ENCODE results near the gene PPEF1. TPM values are rescaled to one million over a fixed set of nuclear protein-coding genes. Genes with fewer than 3 reads are reported as not detected.
A peak's percentile ranks its signal among the peaks of the same experiment; 100 is the strongest.

PPEF1 gene
- total and polyA plus RNA-seq, 9 donors = 0.28 to 1.3 (median 0.68) TPM

- H3K4me1 ChIP-seq (ENCODE audit: control insufficient read depth, insufficient read depth, low read length) = no peaks in the 10 kb centered on the region
- peaks cover 17% of the 10 kb centered on the region for H3K27me3 ChIP-seq (ENCODE audit: control insufficient read depth, insufficient read depth, low read length)
- no peaks in the 10 kb centered on the region for H3K36me3 ChIP-seq (ENCODE audit: control insufficient read depth, insufficient read depth, low read length)
- no peak overlapping the region for H3K27ac ChIP-seq (ENCODE audit: low read length)
- 78% methylated on average over 1 of the region's 5 CpGs for WGBS (ENCODE audit: insufficient coverage)
- H3K9me3 ChIP-seq (replicated peaks; ENCODE audit: control insufficient read depth, low read depth, low read length) = no peaks in the 10 kb centered on the region
- no peak overlapping the region for H3K4me3 ChIP-seq (ENCODE audit: low read length)
- DNase-seq = no peak
Observed at GRCh38 chrX:18701621-18702361, 5.7 kb upstream of the PPEF1 start.

DNA sequence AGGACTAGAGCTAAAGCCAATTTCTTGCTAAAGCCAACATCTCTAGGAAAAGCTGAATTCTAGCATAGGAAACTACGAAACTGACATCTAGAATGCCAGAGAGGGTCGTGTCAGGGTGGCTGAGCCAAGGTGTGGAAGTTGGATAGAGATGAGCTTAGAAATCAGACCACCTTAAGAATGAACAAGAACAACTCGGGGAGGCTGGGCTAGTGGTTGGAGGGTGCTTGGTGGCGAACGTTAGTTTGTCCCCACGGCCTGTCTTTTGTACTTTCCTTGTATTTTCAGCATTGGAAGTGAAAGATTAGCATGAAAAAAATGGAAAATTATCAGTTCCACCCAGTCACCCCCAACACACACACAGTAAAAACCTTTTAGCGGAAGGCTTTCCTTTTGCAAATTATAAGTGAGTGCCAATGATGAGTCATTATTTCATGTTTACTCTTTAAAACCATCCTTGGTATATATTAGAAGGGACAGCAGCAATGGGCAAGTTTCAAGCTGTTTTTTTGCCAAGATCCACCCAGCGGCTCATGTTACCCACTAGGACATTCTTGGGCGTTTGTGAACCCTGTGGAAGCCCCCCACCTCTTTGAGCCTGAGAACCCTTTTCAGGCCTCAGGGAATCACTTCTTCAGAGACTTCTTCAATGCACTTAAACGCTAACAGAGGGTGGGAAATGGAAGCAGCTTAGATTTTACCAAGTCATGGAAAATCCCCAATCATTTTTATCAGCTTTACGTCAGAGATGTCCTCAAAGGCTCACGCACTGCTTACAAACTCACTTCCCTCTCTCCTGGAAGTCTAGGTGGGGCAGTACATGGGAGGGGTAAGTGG is 4.9 kb upstream of the PPEF1 start:
- peaks cover 15% of the 10 kb centered on the region for H3K27me3 ChIP-seq (ENCODE audit: control insufficient read depth, insufficient read depth, low read length)
- no peak overlapping the region for H3K4me3 ChIP-seq (ENCODE audit: low read length)
- no peaks in the 10 kb centered on the region for H3K4me1 ChIP-seq (ENCODE audit: control insufficient read depth, insufficient read depth, low read length)
- no peaks in the 10 kb centered on the region for H3K36me3 ChIP-seq (ENCODE audit: control insufficient read depth, insufficient read depth, low read length)
- no peak overlapping the region for H3K27ac ChIP-seq (ENCODE audit: low read length)
- WGBS (ENCODE audit: insufficient coverage) = 33% methylated on average over 1 of the region's 12 CpGs
- DNase-seq = peak; percentile 15
- no peaks in the 10 kb centered on the region for H3K9me3 ChIP-seq (replicated peaks; ENCODE audit: control insufficient read depth, low read depth, low read length)

DNA sequence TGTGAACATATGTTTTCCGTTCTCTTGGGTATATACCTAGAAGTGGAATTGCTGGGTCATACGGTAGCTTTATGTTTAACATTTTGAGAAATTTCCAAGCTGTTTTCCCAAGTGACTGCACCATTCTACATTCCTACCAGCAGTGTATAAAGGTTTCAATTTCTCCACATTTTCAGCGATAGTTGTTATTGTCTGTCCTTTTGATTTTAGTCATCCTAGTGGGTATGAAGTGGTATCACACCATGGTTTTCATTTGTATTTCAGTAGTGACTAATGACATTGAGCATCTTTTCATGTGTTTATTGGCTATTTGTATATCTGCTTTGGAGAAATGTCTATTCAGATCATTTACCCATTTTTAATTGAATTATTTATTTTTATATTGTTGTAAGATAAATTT is 2.4 kb downstream of the PPEF1 start:
- 100% methylated on average over 1 of the region's 3 CpGs for whole genome bisulfite sequencing (ENCODE audit: insufficient coverage)
- no peak for DNase-seq
- H3K27me3 ChIP-seq (ENCODE audit: control insufficient read depth, insufficient read depth, low read length) = peaks cover 4% of the 10 kb centered on the region
- H3K36me3 ChIP-seq (ENCODE audit: control insufficient read depth, insufficient read depth, low read length) = no peaks in the 10 kb centered on the region
- no peaks in the 10 kb centered on the region for H3K9me3 ChIP-seq (replicated peaks; ENCODE audit: control insufficient read depth, low read depth, low read length)
- H3K4me1 ChIP-seq (ENCODE audit: control insufficient read depth, insufficient read depth, low read length) = no peaks in the 10 kb centered on the region
- H3K4me3 ChIP-seq (ENCODE audit: low read length) = no peak overlapping the region
- no peak overlapping the region for H3K27ac ChIP-seq (ENCODE audit: low read length)

DNA sequence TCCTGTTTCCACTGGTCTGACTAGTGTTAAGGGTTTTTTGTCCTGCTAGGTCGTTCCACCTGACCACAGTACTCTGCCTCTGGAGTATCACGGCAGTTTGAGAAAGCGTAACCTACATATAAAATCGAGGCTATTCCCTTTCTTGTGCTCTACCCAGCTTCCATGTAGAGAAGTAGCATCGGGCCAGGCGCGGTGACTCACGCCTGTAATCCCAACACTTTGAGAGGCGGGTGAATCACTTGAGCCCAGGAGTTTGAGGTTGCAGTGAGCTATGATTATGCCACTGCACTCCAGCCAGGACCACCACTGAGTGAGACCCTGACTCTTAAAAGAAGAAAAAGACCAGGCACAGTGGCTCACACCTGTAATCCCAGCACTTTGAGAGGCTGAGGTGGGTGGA is 7.5 kb downstream of the PPEF1 start:
- WGBS (ENCODE audit: insufficient coverage) = 80% methylated on average over 3 of the region's 9 CpGs
- no peak overlapping the region for H3K4me3 ChIP-seq (ENCODE audit: low read length)
- H3K4me1 ChIP-seq (ENCODE audit: control insufficient read depth, insufficient read depth, low read length) = no peaks in the 10 kb centered on the region
- no peak overlapping the region for H3K27ac ChIP-seq (ENCODE audit: low read length)
- DNase-seq = no peak
- peaks cover 2% of the 10 kb centered on the region for H3K27me3 ChIP-seq (ENCODE audit: control insufficient read depth, insufficient read depth, low read length)
- H3K9me3 ChIP-seq (replicated peaks; ENCODE audit: control insufficient read depth, low read depth, low read length) = no peaks in the 10 kb centered on the region
- no peaks in the 10 kb centered on the region for H3K36me3 ChIP-seq (ENCODE audit: control insufficient read depth, insufficient read depth, low read length)

DNA sequence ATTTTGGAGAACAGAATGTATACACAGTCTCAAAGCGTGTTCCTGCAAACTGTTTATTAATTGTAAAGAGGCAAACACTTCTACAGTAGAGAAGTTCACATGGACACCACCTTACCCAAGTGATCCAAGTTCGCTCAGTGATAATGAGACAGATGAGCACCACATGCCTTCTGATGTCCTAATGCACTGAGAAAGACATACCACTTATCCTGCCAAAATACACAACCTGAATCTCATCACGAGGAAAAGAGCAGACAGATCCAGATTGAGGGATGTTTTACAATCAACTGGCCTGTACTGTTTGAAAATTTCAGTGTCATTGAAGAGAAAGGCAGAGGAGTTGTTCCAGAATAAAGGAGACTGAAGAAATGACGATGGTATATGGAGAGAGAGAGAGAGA is 12.4 kb downstream of the PPEF1 start:
- no CpG with 5 or more reads among the region's 4 CpGs for WGBS (ENCODE audit: insufficient coverage)
- no peaks in the 10 kb centered on the region for H3K36me3 ChIP-seq (ENCODE audit: control insufficient read depth, insufficient read depth, low read length)
- no peaks in the 10 kb centered on the region for H3K9me3 ChIP-seq (replicated peaks; ENCODE audit: control insufficient read depth, low read depth, low read length)
- no peak overlapping the region for H3K4me3 ChIP-seq (ENCODE audit: low read length)
- H3K27ac ChIP-seq (ENCODE audit: low read length) = no peak overlapping the region
- DNase-seq = no peak
- H3K4me1 ChIP-seq (ENCODE audit: control insufficient read depth, insufficient read depth, low read length) = peaks cover 4% of the 10 kb centered on the region
- H3K27me3 ChIP-seq (ENCODE audit: control insufficient read depth, insufficient read depth, low read length) = peaks cover 7% of the 10 kb centered on the region

DNA sequence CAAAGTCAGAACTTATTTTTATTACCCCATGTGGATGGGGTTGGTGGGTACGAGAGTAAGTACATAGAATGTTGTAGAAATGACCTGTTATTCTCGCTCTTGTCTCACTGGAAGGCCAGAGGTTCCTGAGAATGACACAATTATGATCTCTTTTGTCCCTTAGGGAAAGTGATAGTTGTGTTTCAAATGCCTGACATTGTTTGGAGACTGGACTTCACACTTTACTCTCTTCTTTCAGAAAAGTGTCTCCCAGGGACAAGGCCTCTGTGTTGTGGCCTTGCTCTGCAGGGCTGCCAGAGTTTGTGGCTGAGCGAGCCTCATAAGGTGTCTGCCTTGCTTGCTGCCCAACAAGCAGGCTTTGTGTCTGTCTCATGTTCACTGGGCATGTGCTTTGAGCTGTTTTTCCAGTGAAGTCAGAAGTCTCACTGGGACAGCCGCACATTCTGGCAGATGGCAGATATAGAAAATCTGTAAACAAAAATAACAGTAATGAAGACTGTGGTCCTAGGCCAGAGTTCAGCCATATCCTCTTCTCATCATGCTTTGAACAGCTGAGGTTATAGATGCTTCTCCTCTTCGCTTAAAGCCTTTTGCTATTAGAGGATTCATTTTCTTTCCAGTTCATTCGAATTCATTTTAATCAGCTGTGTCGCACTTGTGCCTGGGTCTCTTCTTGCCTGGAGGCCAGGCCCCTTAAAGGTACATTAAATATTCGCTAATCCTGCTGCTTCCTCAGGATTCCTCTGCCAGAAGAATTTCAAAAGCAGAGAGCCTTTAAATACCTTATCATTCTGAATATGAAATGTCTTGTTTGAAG is 14.4 kb downstream of the PPEF1 start:
- WGBS (ENCODE audit: insufficient coverage) = 56% methylated on average over 1 of the region's 8 CpGs
- peak; percentile 33 for DNase-seq
- Histone ChIP-seq H3K27me3 (ENCODE audit: control insufficient read depth, insufficient read depth, low read length) (peaks cover 15% of the 10 kb centered on the region), H3K9me3 (replicated peaks; ENCODE audit: control insufficient read depth, low read depth, low read length) (no peaks in the 10 kb centered on the region), H3K36me3 (ENCODE audit: control insufficient read depth, insufficient read depth, low read length) (no peaks in the 10 kb centered on the region), H3K27ac (ENCODE audit: low read length) (no peak overlapping the region), H3K4me3 (ENCODE audit: low read length) (no peak overlapping the region), H3K4me1 (ENCODE audit: control insufficient read depth, insufficient read depth, low read length) (peaks cover 4% of the 10 kb centered on the region)

GRCh38 chrX:18722500-18723071 is 15.1 kb downstream of the PPEF1 start:
- H3K4me1 ChIP-seq (ENCODE audit: control insufficient read depth, insufficient read depth, low read length) = peaks cover 4% of the 10 kb centered on the region
- DNase-seq = no peak

DNA sequence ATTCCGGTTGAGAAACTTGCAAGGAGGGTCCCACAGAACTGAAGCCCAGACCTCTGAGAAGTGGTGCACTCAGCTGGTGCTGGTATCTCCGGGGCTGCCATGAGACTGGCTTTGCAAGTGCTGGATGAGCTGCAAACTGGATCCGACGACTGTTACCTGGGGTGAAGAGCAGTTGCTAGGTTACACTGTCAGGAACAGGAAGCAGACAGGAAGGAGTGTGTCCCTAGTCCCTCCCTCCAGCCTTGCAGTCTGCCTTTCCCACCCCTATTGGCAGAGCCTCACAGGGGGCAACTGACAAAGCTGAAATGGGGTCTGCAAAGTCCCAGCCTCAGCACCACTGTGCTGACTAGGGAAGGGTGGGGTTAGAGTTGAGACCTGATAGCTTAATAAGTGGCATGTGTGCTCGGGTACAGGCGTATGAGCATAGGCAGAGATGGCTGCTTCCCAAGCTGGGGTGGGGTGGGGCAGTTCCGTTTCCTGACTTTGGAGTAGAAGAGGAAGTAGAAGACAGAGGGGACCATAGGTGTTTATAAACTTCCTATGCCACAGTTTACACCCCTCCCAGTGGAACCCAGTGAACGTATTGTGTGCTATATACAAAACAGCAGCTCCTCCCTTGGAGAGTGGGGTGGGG is 18.0 kb downstream of the PPEF1 start:
- 69% methylated on average over 3 of the region's 8 CpGs for whole genome bisulfite sequencing (ENCODE audit: insufficient coverage)
- Histone ChIP-seq H3K4me1 (ENCODE audit: control insufficient read depth, insufficient read depth, low read length) (peaks cover 4% of the 10 kb centered on the region), H3K36me3 (ENCODE audit: control insufficient read depth, insufficient read depth, low read length) (no peaks in the 10 kb centered on the region), H3K9me3 (replicated peaks; ENCODE audit: control insufficient read depth, low read depth, low read length) (no peaks in the 10 kb centered on the region), H3K27ac (ENCODE audit: low read length) (no peak overlapping the region), H3K27me3 (ENCODE audit: control insufficient read depth, insufficient read depth, low read length) (peaks cover 15% of the 10 kb centered on the region), H3K4me3 (ENCODE audit: low read length) (no peak overlapping the region)
- DNase-seq = no peak

More at GRCh38 chrX:18722500-18723071, 15.1 kb downstream of the PPEF1 start:
- Histone ChIP-seq H3K27ac (ENCODE audit: low read length) (no peak overlapping the region), H3K9me3 (replicated peaks; ENCODE audit: control insufficient read depth, low read depth, low read length) (no peaks in the 10 kb centered on the region), H3K36me3 (ENCODE audit: control insufficient read depth, insufficient read depth, low read length) (no peaks in the 10 kb centered on the region), H3K27me3 (ENCODE audit: control insufficient read depth, insufficient read depth, low read length) (peaks cover 15% of the 10 kb centered on the region), H3K4me3 (ENCODE audit: low read length) (no peak overlapping the region)
- 94% methylated on average over 8 of the region's 10 CpGs for WGBS (ENCODE audit: insufficient coverage)

DNA sequence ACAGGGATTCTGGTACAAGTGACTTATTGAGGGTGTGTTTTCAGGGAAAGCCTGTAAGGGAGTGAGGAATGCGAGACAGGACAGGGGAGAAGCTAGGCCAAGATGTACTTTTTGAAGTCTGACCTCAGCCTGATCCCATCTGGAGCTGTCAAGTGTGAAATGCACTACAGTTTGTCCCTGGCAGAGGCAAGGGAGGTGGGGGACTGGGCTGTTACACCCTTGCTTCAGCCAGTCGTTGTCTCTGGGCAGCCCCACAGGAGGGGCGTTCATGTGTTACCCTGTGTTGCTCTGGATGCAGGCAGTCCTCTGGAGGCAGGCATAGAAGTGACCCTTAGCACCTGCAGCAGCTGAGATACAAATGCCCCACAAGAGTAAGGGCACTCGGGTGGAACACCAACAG is 25.8 kb downstream of the PPEF1 start:
- Histone ChIP-seq H3K4me1 (ENCODE audit: control insufficient read depth, insufficient read depth, low read length) (no peaks in the 10 kb centered on the region), H3K9me3 (replicated peaks; ENCODE audit: control insufficient read depth, low read depth, low read length) (no peaks in the 10 kb centered on the region), H3K36me3 (ENCODE audit: control insufficient read depth, insufficient read depth, low read length) (no peaks in the 10 kb centered on the region), H3K27me3 (ENCODE audit: control insufficient read depth, insufficient read depth, low read length) (no peaks in the 10 kb centered on the region), H3K4me3 (ENCODE audit: low read length) (no peak overlapping the region), H3K27ac (ENCODE audit: low read length) (no peak overlapping the region)
- 64% methylated on average over 3 of the region's 4 CpGs for WGBS (ENCODE audit: insufficient coverage)
- no peak for DNase-seq
